ENCODE results near the gene TIGIT. TPM values are rescaled to one million over a fixed set of nuclear protein-coding genes. Genes with fewer than 3 reads are reported as not detected.
"Not testable (repeated sequence)": the region's sequence is repeated elsewhere in the genome, so short reads cannot be mapped to it uniquely, and the experiment has no call there.

The TIGIT gene
- 4.1 TPM for total RNA-seq

GRCh38 chr3:114293838-114294535 lies at the start of gene TIGIT:
Gene TIGIT, plus strand, starts transcription at chr3:114294028. Its CDS starts 34 bp downstream, at chr3:114294062.
- peak within 1 kb of the TSS; percentile 2 for H3K4me3 ChIP-seq (ENCODE audit: low read length)
- H3K4me1 ChIP-seq (ENCODE audit: insufficient read depth, low read length): peaks cover 21% of the 10 kb centered on the region
- no peaks in the 10 kb centered on the region for H3K27me3 ChIP-seq (ENCODE audit: insufficient read depth, low read length)
- H3K9me3 ChIP-seq (ENCODE audit: low read depth, low read length): no peaks in the 10 kb centered on the region

- Histone ChIP-seq H3K9me3 (ENCODE audit: low read depth, low read length) (no peaks in the 10 kb centered on the region), H3K27me3 (ENCODE audit: insufficient read depth, low read length) (no peaks in the 10 kb centered on the region), H3K4me3 (ENCODE audit: low read length) (no peak overlapping the region), H3K4me1 (ENCODE audit: insufficient read depth, low read length) (no peaks in the 10 kb centered on the region)
Observed at GRCh38 chr3:114252954-114253353, 40.9 kb upstream of the TIGIT start.

DNA sequence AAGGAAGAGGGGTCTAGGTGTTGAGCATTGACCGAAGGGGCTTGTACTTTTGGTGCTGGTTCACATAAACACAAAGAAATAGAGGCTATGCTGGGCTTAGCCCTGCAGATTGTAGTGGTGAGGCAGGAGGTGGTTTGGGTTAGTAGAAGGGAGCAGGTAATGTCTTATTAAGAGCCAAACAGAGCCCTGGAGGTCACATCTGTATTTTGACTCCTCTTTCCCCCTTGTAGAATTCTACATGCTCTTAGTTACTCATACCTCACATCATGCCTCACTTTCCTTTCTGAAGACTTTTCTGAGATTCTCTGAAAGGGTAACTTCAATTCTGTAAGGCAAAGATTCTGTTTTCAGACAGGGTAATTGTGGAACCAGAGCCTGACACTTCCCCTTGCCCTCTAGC lies 40.3 kb upstream of the TIGIT start:
- no peak overlapping the region for H3K4me3 ChIP-seq (ENCODE audit: low read length)
- H3K9me3 ChIP-seq (ENCODE audit: low read depth, low read length): no peaks in the 10 kb centered on the region
- H3K4me1 ChIP-seq (ENCODE audit: insufficient read depth, low read length): no peaks in the 10 kb centered on the region
- H3K27me3 ChIP-seq (ENCODE audit: insufficient read depth, low read length): no peaks in the 10 kb centered on the region

DNA sequence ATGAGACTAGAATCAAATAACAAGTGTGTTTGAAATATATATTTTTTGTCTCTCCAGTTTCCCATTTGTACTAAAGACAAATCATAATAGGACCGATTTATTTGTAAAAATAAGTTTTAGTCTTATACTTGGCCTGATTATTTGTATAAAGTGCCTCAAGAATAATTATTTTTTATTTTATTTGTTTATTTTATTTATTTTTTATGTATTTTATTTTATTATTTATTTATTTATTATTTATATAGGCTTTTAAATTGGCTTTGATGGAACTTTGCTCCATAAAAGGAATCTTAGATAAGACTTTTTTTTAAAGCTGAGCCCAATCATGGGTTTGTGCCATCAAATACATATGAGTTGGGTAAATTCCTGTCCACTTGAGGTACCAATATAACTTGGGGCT lies 34.3 kb upstream of the TIGIT start:
- Histone ChIP-seq H3K4me3 (ENCODE audit: low read length) (no peak overlapping the region), H3K27me3 (ENCODE audit: insufficient read depth, low read length) (no peaks in the 10 kb centered on the region), H3K9me3 (ENCODE audit: low read depth, low read length) (no peaks in the 10 kb centered on the region), H3K4me1 (ENCODE audit: insufficient read depth, low read length) (no peaks in the 10 kb centered on the region)

- H3K27me3 ChIP-seq (ENCODE audit: insufficient read depth, low read length): no peaks in the 10 kb centered on the region
- no peaks in the 10 kb centered on the region for H3K9me3 ChIP-seq (ENCODE audit: low read depth, low read length)
- H3K4me3 ChIP-seq (ENCODE audit: low read length): no peak overlapping the region
- H3K4me1 ChIP-seq (ENCODE audit: insufficient read depth, low read length): no peaks in the 10 kb centered on the region
Observed at GRCh38 chr3:114260152-114260551, 33.7 kb upstream of the TIGIT start.

- H3K4me1 ChIP-seq (ENCODE audit: insufficient read depth, low read length): no peaks in the 10 kb centered on the region
- peaks cover 12% of the 10 kb centered on the region for H3K9me3 ChIP-seq (ENCODE audit: low read depth, low read length)
- H3K27me3 ChIP-seq (ENCODE audit: insufficient read depth, low read length): no peaks in the 10 kb centered on the region
- no peak overlapping the region for H3K4me3 ChIP-seq (ENCODE audit: low read length)
Observed at GRCh38 chr3:114270019-114270418, 23.8 kb upstream of the TIGIT start.

- no peak overlapping the region for H3K4me3 ChIP-seq (ENCODE audit: low read length)
- no peaks in the 10 kb centered on the region for H3K27me3 ChIP-seq (ENCODE audit: insufficient read depth, low read length)
- no peaks in the 10 kb centered on the region for H3K4me1 ChIP-seq (ENCODE audit: insufficient read depth, low read length)
- peaks cover 12% of the 10 kb centered on the region for H3K9me3 ChIP-seq (ENCODE audit: low read depth, low read length)
Observed at GRCh38 chr3:114272271-114272670, 21.6 kb upstream of the TIGIT start.

- Histone ChIP-seq H3K27me3 (ENCODE audit: insufficient read depth, low read length) (no peaks in the 10 kb centered on the region), H3K9me3 (ENCODE audit: low read depth, low read length) (peaks cover under 1% of the 10 kb centered on the region), H3K4me3 (ENCODE audit: low read length) (no peak overlapping the region), H3K4me1 (ENCODE audit: insufficient read depth, low read length) (no peaks in the 10 kb centered on the region)
Observed at GRCh38 chr3:114274929-114275328, 18.9 kb upstream of the TIGIT start.

DNA sequence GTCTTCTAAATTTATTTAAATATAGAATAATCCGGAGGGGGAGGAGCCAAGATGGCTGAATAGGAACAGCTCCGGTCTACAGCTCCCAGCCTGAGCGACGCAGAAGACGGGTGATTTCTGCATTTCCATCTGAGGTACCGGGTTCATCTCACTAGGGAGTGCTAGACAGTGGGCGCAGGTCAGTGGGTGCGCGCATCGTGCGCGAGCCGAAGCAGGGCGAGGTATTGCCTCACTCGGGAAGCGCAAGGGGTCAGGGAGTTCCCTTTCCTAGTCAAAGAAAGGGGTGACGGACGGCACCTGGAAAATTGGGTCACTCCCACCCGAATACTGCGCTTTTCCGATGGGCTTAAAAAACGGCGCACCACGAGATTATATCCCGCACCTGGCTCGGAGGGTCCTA lies 17.0 kb upstream of the TIGIT start:
- not testable (repeated sequence) for H3K9me3 ChIP-seq (ENCODE audit: low read depth, low read length); H3K4me1 ChIP-seq (ENCODE audit: insufficient read depth, low read length); H3K4me3 ChIP-seq (ENCODE audit: low read length)

GRCh38 chr3:114284644-114285043 lies 9.2 kb upstream of the TIGIT start:
- Histone ChIP-seq H3K9me3 (ENCODE audit: low read depth, low read length) (no peaks in the 10 kb centered on the region), H3K27me3 (ENCODE audit: insufficient read depth, low read length) (no peaks in the 10 kb centered on the region), H3K4me1 (ENCODE audit: insufficient read depth, low read length) (no peaks in the 10 kb centered on the region), H3K4me3 (ENCODE audit: low read length) (no peak overlapping the region)

More for the DNA sequence above, 17.0 kb upstream of the TIGIT start:
- H3K27me3 ChIP-seq (ENCODE audit: insufficient read depth, low read length): not testable (repeated sequence)

DNA sequence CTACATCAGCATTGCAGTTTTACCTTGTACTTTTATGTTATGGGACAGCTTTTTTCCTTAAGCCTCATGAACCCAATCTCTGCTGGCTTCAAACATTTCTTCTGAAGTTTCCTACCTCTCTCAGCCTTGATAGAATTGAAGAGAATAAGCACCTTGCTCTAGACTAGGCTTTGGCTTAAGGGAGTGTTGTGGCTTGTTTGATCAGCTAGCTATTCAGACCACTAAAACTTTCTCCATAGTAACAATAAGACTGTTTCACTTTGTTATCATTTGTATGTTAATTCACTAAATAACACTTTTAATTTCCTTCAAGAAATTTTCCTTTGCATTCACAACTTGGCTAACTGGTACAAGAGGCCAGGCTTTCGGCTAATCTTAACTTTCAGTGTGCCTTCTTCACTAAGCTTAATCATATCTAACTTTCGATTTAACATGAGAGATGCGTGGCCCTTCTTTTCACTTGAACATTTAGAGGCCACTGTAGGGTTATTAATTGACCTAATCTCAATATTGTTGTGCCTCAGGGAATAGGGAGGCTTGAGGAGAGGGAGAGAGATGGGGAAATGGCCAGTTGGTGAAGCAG lies 8.1 kb upstream of the TIGIT start:
- Histone ChIP-seq H3K27me3 (ENCODE audit: insufficient read depth, low read length) (no peaks in the 10 kb centered on the region), H3K4me1 (ENCODE audit: insufficient read depth, low read length) (peaks cover 4% of the 10 kb centered on the region), H3K9me3 (ENCODE audit: low read depth, low read length) (no peaks in the 10 kb centered on the region), H3K4me3 (ENCODE audit: low read length) (no peak overlapping the region)

GRCh38 chr3:114286266-114286665 lies 7.6 kb upstream of the TIGIT start:
- no peak overlapping the region for H3K4me3 ChIP-seq (ENCODE audit: low read length)

DNA sequence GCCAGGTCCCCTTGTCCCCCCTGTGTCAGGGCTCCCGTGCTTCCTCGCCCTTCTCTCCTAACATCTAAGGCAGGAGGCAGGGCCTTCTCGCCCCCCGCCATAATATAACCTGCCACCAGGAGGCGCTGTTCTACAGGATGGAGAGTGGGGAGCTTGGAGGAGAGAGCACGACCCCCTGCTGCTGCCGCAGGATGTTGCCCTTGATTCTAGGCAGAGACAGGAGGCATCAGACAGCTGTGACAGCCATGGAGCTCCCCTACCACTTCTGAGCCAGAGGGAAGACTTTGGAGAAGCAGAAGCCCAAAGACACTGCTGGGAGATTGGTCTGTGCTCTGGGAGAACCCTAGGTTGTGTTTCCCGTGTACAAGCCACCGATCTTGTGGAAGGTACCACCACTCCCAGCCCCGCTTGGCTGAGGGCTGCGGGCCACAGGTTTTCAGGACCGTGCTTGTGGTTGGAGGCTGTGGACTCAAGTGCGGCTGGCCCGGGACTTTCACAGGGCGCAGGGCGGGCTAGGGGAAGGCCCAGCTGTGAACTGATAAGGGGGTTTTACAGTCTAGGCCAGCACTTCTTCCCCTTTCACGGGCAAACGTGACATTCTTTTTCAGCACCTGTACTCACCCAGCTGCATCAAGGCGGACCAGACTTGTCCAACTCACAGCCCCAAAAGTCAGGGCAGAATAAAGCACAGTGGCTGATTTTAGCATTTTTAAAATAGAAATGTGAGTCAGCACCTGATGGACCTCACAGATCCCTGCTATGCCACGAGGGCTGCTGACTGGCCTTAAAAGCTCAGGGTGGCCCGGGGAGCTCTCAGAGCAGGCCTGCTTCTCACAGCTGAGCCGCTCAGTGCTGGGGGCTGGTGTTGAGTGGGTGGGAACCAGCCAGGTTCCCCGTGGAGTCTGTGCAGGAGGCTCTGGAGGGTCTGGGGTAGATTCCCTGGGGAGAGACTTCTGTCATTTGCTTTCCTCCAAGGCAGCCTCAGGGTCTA lies 2.6 kb upstream of the TIGIT start:
- H3K27me3 ChIP-seq (ENCODE audit: insufficient read depth, low read length): no peaks in the 10 kb centered on the region
- no peaks in the 10 kb centered on the region for H3K9me3 ChIP-seq (ENCODE audit: low read depth, low read length)
- H3K4me1 ChIP-seq (ENCODE audit: insufficient read depth, low read length): peaks cover 17% of the 10 kb centered on the region
- no peak overlapping the region for H3K4me3 ChIP-seq (ENCODE audit: low read length)

More at GRCh38 chr3:114286266-114286665, 7.6 kb upstream of the TIGIT start:
- no peaks in the 10 kb centered on the region for H3K9me3 ChIP-seq (ENCODE audit: low read depth, low read length)
- no peaks in the 10 kb centered on the region for H3K27me3 ChIP-seq (ENCODE audit: insufficient read depth, low read length)
- peaks cover 9% of the 10 kb centered on the region for H3K4me1 ChIP-seq (ENCODE audit: insufficient read depth, low read length)

GRCh38 chr3:114294940-114295480 lies 1.2 kb downstream of the TIGIT start:
- peak overlapping the region; percentile 4 for H3K4me3 ChIP-seq (ENCODE audit: low read length)
- peaks cover 26% of the 10 kb centered on the region for H3K4me1 ChIP-seq (ENCODE audit: insufficient read depth, low read length)
- H3K27me3 ChIP-seq (ENCODE audit: insufficient read depth, low read length): no peaks in the 10 kb centered on the region

GRCh38 chr3:114295946-114296345 lies 2.1 kb downstream of the TIGIT start:
- Histone ChIP-seq H3K27me3 (ENCODE audit: insufficient read depth, low read length) (no peaks in the 10 kb centered on the region), H3K4me1 (ENCODE audit: insufficient read depth, low read length) (peaks cover 22% of the 10 kb centered on the region), H3K4me3 (ENCODE audit: low read length) (peak overlapping the region; percentile 4)

More at GRCh38 chr3:114294940-114295480, 1.2 kb downstream of the TIGIT start:
- H3K9me3 ChIP-seq (ENCODE audit: low read depth, low read length): no peaks in the 10 kb centered on the region

More at GRCh38 chr3:114295946-114296345, 2.1 kb downstream of the TIGIT start:
- no peaks in the 10 kb centered on the region for H3K9me3 ChIP-seq (ENCODE audit: low read depth, low read length)

Measured in mononuclear cell (primary cell).